Measurements from ENCODE around the gene LRRC8E.

Gene LRRC8E

GRCh38 chr19:7907544-7907943, 19.2 kb downstream of the LRRC8E start:
- TF ChIP-seq, protein P1, sequence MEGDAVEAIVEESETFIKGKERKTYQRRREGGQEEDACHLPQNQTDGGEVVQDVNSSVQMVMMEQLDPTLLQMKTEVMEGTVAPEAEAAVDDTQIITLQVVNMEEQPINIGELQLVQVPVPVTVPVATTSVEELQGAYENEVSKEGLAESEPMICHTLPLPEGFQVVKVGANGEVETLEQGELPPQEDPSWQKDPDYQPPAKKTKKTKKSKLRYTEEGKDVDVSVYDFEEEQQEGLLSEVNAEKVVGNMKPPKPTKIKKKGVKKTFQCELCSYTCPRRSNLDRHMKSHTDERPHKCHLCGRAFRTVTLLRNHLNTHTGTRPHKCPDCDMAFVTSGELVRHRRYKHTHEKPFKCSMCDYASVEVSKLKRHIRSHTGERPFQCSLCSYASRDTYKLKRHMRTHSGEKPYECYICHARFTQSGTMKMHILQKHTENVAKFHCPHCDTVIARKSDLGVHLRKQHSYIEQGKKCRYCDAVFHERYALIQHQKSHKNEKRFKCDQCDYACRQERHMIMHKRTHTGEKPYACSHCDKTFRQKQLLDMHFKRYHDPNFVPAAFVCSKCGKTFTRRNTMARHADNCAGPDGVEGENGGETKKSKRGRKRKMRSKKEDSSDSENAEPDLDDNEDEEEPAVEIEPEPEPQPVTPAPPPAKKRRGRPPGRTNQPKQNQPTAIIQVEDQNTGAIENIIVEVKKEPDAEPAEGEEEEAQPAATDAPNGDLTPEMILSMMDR (IDR thresholded peaks at IDR 0.05), result no peak
- no peak overlapping the region for H3K4me3 ChIP-seq
- H3K27ac ChIP-seq, result no peak overlapping the region
- no peak for DNase-seq (ENCODE audit: low spot score)

- no peak for DNase-seq (ENCODE audit: low spot score)
- no peak overlapping the region for H3K4me3 ChIP-seq
- H3K27ac ChIP-seq, result no peak overlapping the region
- TF ChIP-seq, protein P1 (IDR thresholded peaks at IDR 0.05), result no peak
Observed at GRCh38 chr19:7908078-7908699, 19.9 kb downstream of the LRRC8E start.

- no peak overlapping the region for H3K27ac ChIP-seq
- no peak overlapping the region for H3K4me3 ChIP-seq
- TF ChIP-seq, protein P1 (IDR thresholded peaks at IDR 0.05), result no peak
- no peak for DNase-seq (ENCODE audit: low spot score)
Observed at GRCh38 chr19:7908742-7909461, 20.6 kb downstream of the LRRC8E start.

DNA sequence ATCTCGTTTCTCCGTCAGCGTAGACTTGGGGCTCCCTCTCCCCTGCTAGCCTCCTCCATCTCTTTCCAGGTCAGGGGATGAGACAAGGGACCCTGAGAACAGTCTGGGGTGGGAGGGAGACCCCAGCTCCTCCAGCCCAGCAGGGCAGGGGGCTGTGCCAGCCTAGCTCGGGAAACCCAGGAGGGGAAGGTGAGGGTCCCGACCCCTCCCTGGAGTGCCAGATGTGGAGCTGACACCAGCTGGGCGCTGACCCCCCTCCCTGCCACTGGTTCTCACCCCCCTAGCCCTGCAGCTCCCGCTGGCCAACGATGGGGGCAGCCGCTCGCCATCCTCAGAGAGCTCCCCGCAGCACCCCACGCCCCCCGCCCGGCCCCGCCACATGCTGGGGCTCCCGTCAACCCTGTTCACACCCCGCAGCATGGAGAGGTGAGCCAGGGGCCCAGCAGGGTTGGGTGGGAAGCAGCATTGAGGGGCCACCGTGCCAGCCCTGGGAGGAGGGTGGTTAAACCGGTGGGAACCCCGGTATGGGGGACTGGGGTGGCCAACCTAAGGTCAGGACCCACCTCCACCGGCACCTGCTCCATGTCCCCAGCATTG, 21.3 kb downstream of the LRRC8E start:
- Histone ChIP-seq H3K4me3 (no peak overlapping the region), H3K27ac (no peak overlapping the region)
- TF ChIP-seq, protein P1 (IDR thresholded peaks at IDR 0.05), result no peak
- no peak for DNase-seq (ENCODE audit: low spot score)

- Histone ChIP-seq H3K27ac (no peak overlapping the region), H3K4me3 (no peak overlapping the region)
- TF ChIP-seq, protein P1 (IDR thresholded peaks at IDR 0.05), result no peak
- DNase-seq (ENCODE audit: low spot score), result no peak
Observed at GRCh38 chr19:7910321-7911161, 22.2 kb downstream of the LRRC8E start.

DNA sequence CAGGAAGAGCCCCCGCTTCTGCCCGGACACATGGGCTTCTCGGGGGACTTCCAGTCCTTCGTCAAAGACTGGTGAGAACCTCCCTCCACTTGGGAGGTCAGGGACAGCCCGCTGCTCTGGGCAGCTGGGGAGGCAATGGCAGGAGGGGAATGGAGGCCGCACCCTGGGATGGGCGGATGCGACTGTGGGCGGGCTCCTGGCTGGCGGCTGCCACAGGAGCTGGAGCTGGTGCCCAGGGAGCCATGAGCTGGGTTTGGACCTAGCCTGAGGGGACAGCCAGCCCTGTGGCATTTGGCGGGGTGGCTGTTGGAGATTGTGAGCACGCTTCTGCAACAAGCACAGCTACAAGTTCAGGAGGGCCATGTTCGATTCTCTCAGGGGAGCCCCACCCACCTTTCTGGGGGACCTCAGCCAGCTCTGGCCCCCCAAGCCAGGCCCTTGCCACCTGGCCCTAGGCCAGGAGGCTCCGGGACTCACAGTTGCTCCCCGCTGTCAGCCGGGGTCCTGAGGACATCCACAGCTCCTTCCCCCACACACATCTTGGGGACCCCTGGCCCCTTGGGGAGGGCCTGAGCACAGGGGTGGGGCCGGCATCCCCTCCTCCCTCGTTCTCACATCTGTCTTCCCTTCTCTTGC, 23.3 kb downstream of the LRRC8E start:
- H3K27ac ChIP-seq, result no peak overlapping the region
- DNase-seq (ENCODE audit: low spot score), result no peak
- H3K4me3 ChIP-seq, result no peak overlapping the region
- TF ChIP-seq, protein P1 (IDR thresholded peaks at IDR 0.05), result no peak
